HG03025 (cell line): ENCODE data around the gene FHIP1B.
A peak's percentile ranks its signal among the peaks of the same experiment; 100 is the strongest.
"Not testable (repeated sequence)": the region's sequence is repeated elsewhere in the genome, so short reads cannot be mapped to it uniquely, and the experiment has no call there.

ENCODE experiments used
- ATAC-seq: cut with Tn5 transposase; IDR thresholded peaks from one replicate; pipeline ENCODE4 v1.9.1; 2021; ENCODE audit warnings: mild to moderate bottlenecking, moderate library complexity; ENCODE audit not compliant: unreplicated experiment, low FRiP score

FHIP1B gene

DNA sequence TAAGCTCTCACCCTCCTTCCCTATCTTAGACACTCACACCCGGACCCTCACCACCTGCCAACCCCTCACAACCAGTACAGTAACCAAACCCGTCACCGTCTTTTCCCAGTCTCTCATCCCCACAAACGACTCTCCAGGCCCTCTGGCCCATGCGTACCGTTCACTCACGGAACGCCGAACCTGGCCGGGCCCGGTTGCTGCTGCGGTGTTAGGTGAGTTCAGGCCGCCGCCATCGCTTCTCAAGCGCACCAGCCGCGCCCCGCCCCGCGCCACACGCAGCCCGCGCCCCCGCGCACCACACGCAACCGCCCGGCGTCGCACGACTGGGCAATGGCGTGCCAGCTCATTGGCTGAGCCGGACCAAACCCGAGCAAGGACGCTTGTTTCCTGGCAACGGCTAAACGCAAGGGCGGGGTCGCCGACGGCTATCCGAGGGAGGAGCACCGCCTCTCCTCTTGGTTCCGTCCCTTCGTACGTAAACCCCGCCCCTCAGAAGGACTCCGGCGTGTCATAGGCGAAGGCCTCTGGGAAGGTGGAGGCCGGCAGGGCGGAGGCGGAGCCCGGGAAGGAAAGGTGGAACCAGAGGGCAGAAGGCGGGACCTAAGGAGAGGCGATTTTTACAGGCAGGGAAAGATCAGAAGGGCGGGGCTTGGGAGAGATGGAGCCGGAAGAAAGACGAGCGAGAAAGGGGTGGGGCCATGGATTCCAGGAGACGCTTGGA lies at the start of gene FHIP1B:
TSS of gene FHIP1B (minus strand) at position 250 of the 721 bp plus-strand sequence. CDS start 10,120 bp downstream, outside the sequence.
- ATAC-seq, result peak; percentile 93

DNA sequence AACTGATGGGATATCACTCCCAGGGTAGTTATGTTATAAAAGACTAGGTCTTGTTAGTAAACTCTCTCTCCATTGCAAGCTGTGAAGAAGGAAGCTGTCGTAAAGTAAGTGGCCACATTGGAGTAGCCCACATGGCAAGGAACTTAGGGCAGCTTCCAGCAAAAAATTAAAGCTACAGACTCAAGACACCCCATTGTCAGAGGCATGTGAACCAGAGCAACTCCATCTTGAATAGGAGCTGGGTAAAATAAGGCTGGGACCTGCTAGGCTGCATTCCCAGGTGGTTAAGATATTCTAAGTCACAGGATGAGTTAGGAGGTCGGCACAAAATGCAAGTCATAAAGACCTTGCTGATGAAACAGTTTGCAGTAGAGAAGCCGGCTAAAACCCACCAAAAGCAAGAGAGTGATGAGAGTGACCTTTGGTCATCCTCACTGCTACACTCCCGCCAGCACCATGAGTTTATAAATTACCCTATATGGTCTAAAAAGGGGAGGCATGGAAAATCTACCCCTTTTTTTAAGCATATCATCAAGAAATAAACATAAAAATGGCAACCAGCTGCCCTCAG lies 49.1 kb upstream of the FHIP1B start:
- ATAC-seq, result no peak

DNA sequence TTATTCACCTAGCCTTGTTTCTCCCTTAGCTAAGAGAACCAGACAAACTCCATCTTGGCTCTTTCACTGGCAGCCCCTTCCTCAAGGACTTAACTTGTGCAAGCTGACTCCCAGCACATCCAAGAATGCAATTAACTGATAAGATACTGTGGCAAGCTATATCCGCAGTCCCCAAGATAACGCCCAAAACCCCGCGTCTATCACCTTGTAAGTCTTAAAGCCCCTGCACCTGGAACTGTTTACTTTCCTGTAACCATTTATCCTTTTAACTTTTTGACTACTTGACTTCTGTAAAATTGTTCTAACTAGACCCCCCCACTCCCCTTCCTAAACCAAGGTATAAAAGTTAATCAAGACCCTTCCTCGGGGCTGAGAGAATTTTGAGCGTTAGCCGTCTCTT lies 46.4 kb upstream of the FHIP1B start:
- ATAC-seq, result not testable (repeated sequence)

DNA sequence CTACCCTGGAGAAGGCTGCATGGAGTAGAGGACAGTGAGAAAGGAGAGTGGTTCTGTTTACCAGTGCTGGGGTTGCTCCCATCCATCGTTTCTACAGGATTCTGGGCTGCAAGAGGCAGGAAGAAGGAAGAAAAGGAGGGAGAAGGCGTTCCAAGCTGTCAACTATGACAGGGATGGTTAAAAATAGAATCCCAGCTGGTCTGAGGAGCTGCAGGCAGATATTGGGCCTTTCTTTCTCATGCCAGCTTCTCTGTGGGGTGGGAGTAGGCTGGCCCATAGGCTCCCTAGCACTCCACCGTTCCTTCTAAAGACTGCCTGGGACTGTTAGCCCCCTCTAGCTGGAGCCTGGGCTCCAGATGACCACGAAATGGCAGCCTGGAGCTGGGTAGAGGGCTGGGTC lies 38.8 kb upstream of the FHIP1B start:
- no peak for ATAC-seq

DNA sequence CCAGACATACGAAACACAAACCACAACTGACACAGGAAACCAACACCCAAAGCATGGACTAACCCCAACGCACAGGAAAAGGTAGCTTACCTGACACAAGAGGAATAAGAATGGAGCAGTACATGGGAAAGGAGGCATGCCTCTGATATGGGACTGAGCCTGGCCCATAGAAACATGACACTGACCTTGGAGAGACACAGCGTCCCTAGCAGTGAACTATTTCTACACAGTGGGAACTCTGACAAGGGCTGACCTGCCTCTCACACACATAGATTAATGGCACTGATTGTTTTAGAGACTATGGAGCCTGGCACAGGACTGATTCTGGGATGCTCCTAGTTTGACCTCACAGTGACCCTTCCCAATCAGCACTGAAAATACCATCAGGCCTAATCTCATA lies 37.2 kb upstream of the FHIP1B start:
- ATAC-seq, result no peak

DNA sequence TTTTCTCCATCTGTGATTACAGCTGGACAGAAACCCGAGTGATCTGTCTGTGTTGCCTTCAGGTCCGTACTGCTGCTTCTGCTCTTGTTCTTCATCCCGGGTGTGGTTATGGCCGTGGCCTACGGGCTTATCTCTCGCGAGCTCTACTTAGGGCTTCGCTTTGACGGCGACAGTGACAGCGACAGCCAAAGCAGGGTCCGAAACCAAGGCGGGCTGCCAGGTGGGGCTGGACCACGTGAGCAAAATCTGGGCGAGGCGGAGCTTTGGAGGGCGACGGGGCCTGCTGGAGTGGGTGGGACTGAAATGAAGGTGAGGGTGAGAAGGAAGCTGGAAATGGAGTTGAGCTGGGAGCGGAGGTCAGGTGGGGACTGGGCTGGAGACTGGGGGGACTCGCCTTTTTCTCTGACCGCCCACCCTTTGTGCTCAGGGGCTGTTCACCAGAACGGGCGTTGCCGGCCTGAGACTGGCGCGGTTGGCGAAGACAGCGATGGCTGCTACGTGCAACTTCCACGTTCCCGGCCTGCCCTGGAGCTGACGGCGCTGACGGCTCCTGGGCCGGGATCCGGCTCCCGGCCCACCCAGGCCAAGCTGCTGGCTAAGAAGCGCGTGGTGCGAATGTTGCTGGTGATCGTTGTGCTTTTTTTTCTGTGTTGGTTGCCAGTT lies 36.3 kb upstream of the FHIP1B start:
- no peak for ATAC-seq

DNA sequence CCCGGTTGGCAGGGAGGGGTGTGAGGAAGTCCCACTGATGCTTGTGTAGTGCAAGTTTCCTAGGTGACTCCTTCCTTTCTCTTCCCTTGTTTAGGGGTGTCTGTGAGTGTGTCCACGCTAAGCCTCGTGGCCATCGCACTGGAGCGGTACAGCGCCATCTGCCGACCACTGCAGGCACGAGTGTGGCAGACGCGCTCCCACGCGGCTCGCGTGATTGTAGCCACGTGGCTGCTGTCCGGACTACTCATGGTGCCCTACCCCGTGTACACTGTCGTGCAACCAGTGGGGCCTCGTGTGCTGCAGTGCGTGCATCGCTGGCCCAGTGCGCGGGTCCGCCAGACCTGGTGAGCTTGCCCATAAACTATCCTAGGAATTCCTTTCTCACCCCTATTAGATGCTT lies 35.6 kb upstream of the FHIP1B start:
- ATAC-seq, result no peak

DNA sequence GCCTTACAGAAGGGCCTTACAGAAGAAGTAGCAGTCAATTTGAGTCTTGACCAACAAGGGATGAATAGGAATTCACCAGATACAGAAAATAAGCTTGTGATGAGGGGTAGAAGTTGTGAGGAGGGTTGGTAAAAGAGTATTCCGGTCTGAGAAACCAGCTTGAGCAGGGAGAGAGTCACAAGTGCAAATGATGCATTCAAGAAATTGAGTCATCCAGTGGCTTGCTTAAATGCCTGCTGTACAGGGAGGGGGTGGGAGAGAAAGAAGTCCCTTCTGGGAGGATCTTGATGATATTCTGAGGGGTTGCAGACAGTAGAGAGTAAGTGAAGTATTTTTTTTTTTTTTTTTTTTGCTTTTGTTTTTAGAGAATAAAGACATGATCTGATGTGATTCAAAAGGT lies 34.4 kb upstream of the FHIP1B start:
- no peak for ATAC-seq

DNA sequence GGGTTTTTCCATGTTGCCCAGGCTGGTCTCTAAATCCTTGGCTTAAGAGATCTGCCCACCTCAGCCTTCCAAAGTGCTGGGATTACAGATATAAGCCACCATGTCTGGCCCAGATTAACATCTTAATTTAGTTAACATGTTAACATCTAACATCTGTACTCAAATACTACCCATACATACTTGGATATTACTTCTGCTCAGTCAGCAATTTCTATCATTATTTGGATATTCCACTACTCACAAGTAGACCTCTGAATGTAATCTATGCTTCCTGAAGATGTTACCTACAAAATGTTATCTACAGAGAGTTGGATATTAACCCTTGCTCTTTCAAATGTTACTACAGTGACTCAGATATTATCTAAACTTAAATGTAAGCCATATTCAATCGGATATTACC lies 29.2 kb upstream of the FHIP1B start:
- no peak for ATAC-seq

DNA sequence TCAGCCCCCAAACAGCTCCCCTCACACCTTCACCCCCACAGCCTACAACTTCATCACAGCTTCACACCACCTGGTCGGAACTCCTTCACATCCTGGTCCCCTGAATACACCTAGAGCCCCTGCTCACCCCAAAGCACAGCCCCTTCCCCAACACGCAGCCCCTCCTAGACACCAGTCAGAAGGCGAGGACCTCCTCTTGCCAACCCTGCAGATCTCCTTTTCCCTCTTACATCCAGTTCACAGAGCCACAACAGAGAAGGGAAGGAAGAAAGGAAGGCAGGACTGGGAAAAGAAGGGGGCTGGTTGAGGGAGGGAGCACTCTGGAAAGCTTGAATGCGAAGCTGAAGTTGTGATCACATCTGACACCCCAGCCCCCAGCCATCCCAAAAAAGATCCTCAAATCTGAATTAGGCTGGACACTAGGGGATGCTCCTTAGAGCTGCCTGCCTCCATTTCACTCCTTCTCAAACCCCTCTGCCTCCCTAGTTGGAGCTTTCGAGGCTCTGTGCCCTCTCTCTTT lies 25.8 kb upstream of the FHIP1B start:
- ATAC-seq, result no peak

DNA sequence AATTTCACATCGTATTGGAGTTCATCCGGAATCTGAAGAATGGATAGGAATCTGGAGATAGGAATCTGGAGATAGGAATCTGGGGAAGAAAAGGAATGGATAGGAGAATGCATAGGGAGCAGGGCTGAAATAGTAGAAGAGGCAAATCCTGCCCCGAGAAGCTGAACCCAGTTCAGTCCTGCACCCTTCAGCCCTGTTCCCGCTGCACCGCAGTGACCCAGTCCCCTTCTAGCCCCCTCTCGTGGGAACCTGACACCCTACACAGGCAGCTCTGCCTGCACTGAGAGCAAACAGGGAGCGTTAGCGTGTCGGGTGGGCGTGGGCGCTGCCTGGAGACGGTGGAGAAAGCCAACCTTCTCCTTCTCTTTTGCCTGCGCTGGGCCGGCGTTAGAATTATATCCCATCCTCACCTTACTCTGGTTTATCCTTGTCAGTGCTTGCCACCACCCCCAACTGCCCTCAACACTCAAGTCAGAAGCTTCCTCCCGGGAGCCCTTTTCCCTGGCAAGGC lies 24.2 kb upstream of the FHIP1B start:
- no peak for ATAC-seq

DNA sequence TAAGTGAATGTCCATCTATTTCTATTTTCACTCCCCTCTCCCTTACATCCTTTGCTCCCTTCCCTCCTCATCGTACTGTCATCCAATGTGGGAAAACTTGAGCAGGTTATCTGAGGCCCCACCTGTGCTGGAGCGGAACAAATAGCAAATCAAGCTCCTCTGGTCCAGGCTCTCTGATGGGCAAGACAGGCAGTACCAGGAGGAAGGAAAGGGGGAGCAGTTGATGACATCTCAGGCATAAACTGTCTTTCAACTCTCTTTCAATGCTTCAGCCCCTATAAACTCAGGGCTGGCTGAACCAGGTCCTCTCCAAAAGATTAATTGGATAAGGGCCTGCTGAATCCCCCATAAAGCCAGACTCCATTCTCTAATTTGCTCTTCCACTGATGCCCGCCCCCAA lies 23.7 kb upstream of the FHIP1B start:
- ATAC-seq, result no peak

DNA sequence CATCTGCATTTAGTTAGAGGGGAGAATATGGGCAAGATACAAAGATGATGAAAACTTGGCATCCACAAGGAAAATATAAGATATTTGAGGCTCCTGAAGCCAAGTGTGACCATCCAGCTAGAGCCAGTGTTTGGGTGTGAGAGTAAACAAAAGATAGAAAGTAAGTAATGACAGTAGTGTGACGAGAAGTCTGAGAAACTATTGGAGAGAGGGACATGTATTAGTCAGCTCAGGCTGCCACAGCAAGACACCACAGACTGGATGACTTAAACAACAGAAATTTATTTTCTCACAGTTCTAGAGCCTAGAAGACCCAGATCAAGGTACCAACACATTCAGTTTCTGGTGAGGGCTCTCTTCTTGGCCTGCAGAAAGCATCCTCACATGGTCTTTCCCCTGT lies 18.8 kb upstream of the FHIP1B start:
- no peak for ATAC-seq

DNA sequence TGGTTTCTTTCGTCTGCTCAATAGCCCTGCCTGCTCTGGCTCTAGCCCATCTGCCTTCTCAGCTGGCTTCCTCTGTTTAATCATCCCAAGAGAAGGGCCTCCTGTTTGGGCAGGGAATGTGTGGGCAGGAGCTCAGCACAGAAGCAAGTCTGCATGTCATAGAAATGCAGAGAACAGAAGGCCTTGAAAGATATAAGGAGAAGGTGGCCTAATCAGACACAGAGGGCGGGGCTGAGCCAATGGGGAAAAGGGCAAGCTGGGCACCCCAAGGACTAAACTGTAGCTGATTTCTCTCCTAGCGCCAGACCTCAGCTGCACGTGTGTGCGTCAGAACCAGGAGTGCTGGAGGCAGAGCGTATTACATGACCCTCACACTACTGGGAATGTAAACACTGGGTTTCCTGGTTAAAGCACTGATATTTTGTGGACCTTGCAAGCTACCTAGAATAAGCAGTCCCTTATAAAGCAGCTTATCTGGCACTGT lies 17.6 kb upstream of the FHIP1B start:
- ATAC-seq, result no peak

DNA sequence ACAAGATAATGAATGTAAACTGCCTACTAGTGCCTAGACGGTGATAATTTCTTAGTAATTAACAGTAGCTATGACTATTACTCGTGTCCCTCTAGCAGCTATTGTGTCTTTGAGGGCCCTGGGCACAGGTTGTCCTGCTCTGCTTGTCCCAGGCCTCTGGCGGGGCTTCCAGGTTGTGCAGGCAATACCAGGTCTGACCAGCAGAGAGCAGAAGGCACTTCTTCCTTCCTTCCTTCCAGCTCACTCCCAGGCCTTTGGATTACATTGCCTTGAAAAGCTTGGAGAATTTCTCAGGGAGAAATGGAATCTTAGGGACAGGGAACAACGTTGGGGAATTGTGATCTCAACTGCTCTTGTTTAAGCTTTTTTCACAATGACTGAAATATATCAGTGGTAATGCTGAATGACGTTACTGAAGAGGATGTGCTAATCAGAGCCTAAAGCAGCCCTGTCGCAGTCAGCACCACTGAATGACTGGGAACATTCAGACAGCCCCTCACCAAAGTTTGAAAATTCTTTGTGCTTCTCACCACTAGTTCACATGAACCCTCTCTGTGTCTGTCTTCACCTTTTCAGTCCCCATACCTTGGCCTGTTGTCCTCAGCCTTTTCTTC lies 16.8 kb upstream of the FHIP1B start:
- ATAC-seq, result no peak

DNA sequence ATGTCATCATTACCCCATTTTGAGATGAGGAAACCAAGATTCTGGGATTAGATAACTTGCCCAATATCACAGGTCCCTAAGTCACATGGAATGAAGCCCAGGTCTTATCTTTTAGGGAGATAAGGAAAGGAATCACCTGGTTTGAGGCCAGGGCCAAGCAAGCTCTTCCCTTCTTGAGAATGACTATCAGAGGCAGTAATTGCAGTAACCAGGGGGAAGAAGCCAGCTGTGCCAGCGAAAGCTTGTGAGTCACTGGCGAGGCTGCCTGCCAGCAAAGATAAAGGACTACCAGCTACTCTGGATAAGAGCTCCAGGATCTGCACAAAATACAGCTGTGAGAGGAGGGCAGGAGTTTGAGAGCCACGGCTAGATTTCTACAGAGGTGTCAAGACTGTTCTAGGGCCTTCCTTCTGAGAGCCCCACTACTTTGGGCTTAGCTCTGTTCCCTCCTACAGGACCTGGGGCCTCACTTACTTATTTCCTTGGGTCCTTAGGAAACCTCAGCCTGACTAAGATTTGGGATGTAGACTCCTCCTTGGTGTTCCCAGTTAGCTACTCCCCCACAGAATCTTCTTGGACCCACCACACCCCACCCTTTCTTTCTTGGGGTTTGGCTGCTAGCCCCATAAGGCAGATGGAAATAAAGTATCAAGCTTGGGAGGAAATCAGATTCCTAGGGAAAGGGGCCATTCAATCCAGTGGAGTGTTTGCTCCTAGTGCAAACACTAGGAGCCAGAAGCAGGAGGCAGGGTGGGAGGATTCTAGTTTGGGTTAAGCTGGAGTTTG lies 15.5 kb upstream of the FHIP1B start:
- ATAC-seq, result no peak

DNA sequence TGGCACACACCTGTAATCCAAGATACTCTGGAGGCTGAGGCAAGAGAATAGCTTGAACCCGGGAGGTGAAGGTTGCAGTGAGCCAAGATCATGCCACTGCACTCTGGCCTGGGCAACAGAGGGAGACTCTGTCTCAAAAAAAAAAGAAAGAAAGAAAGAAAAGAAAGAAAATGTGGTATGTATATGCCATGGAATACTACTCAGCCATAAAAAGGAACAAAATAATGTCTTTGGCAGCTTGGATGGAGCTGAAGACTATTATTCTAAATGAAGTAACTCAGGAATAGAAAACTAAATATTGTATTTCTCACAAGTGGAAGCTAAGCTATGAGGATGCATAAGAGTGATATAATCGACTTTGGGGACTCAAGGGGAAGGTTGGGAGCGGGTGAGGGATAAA lies 14.5 kb upstream of the FHIP1B start:
- not testable (repeated sequence) for ATAC-seq

DNA sequence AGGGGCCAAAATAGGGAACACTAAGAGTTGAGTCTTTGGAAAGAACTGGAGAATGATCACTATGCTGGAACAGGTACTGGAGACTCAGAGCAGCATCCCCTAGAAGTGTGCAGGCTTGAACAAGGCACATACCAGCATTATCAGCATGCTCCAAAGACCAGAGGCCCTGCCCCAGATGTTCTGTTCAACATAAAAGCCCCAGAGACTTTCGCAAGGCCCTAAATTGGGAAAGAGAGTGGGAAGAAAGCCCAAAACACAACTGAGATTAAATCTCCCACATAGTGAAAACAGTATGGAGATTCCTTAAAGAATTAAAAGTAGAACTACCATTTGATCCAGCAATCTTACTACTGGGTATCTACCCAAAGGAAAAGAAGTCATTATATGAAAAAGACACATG lies 13.8 kb upstream of the FHIP1B start:
- no peak for ATAC-seq

DNA sequence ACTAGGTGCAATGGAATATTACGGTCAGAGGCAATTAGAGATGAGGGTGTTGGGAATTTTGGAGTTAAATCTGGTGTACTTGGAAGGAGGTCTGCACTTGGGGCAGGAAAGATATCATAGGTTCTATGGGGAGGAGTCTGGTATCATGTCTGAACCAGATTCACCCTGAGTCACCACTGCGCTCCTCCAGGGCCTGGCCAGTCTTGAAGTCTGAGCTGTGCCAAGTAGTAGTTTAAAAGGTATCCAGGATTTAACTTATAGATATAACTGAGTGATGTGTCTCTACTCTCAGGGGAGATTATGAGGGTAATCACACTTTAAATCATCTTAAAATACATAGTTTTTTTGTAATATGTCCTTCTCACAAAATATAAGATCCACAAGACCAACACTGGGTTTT lies 11.1 kb upstream of the FHIP1B start:
- ATAC-seq, result no peak

DNA sequence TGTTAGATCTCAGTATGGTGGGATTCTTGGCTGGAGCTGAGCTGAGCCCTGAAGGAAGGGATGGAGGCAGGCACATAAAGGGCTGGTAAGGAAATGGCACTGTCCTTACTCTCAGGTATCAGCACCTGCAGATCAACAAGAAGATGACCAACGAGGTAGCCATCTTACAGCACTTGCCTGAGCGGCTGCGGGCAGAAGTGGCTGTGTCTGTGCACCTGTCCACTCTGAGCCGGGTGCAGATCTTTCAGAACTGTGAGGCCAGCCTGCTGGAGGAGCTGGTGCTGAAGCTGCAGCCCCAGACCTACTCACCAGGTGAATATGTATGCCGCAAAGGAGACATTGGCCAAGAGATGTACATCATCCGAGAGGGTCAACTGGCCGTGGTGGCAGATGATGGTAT lies 6.9 kb upstream of the FHIP1B start:
- ATAC-seq, result no peak
